Caco-2 (cell line): Measurements from ENCODE around the gene ORMDL3. TPM values are rescaled to one million over a fixed set of nuclear protein-coding genes. Genes with fewer than 3 reads are reported as not detected.

ENCODE experiments used
- BruUV-seq: library from RNA; stranded (reverse); fragments of 400-500 nt; replicated peaks from 2 replicates; lab custom pipeline; 2021; lab: Mats Ljungman, UMichigan
- CTCF ChIA-PET: fragments of 300-600 bp; sonication (Branson Sonifier 250); formaldehyde crosslinking; loops from one replicate; lab custom pipeline; 2022; ENCODE audit warnings: antibody characterized with exemption; lab: Charles Lee
- POLR2A ChIA-PET: fragments of 300-600 bp; sonication (Branson Sonifier 250); formaldehyde crosslinking; loops from one replicate; lab custom pipeline; 2022; ENCODE audit warnings: antibody characterized with exemption; lab: Charles Lee
- DNase-seq, 2 experiments: peaks; one replicate each; pipeline versions ENCODE4 v3.0.0 to v3.0.0-alpha.2; 2020 to 2022
- H3K27me3 ChIP-seq: replicated peaks from 2 replicates; pipeline ENCODE4 v1.6.0; 2011; ENCODE audit warnings: low read length; ENCODE audit not compliant: control insufficient read depth, insufficient read depth
- H3K36me3 ChIP-seq: 2 replicates; pipeline ENCODE4 v1.5.1; 2011; ENCODE audit warnings: low read length; ENCODE audit not compliant: control insufficient read depth, insufficient read depth
- H3K4me1 ChIP-seq: fragments of 250-450 bp; sonication (Bioruptor Pico); 2 replicates; pipeline ENCODE4 v1.5.1; 2020; ENCODE audit warnings: mild to moderate bottlenecking
- H3K4me3 ChIP-seq: 2 replicates; pipeline ENCODE4 v1.5.1; 2011; ENCODE audit warnings: low read depth, mild to moderate bottlenecking, control low read depth, low read length
- H3K9me3 ChIP-seq: fragments of 250-450 bp; sonication (Bioruptor Pico); 2 replicates; pipeline ENCODE4 v1.5.1; 2020; ENCODE audit warnings: mild to moderate bottlenecking, moderate library complexity
- H3K27ac Mint-ChIP-seq: one replicate; pipeline ENCODE4 v1.8.0; 2022; ENCODE audit warnings: mixed read lengths; ENCODE audit not compliant: unreplicated experiment
- H3K27me3 Mint-ChIP-seq: one replicate; pipeline ENCODE4 v1.8.0; 2022; ENCODE audit warnings: mixed read lengths; ENCODE audit not compliant: insufficient read depth, unreplicated experiment
- H3K36me3 Mint-ChIP-seq: one replicate; pipeline ENCODE4 v1.8.0; 2022; ENCODE audit warnings: mild to moderate bottlenecking, mixed read lengths; ENCODE audit not compliant: insufficient read depth, unreplicated experiment
- H3K4me1 Mint-ChIP-seq: one replicate; pipeline ENCODE4 v1.8.0; 2022; ENCODE audit warnings: low read depth, mixed read lengths; ENCODE audit not compliant: unreplicated experiment
- H3K4me3 Mint-ChIP-seq: one replicate; pipeline ENCODE4 v1.8.0; 2022; ENCODE audit warnings: mild to moderate bottlenecking, moderate library complexity, mixed read lengths; ENCODE audit not compliant: unreplicated experiment
- H3K9me3 Mint-ChIP-seq: one replicate; pipeline ENCODE4 v1.8.0; 2022; ENCODE audit warnings: mixed read lengths; ENCODE audit not compliant: unreplicated experiment
- intact Hi-C: fragments of 100-400 bp; cut with micrococcal nuclease; formaldehyde crosslinking; loops from one replicate; pipeline ENCODE4 v1.10.0; 2022; ENCODE audit not compliant: unreplicated experiment
- total RNA-seq: library from RNA; stranded (reverse); gene quantifications from 2 replicates; pipeline ENCODE4 v1.2.3, GENCODE V29; 2022
- TF ChIP-seq, protein P1 (sequence below), 2 experiments: fragments of 200-600 bp in 1 of 2; IDR thresholded peaks; 1 replicate in 1 of 2; 2 replicates in 1 of 2; pipeline versions ENCODE4 v1.5.1 to v1.8.0; 2011 to 2022; ENCODE audit warnings: antibody characterized with exemption in 1 of 2, control low read depth in 1 of 2, inconsistent platforms in 1 of 2, low read depth in 1 of 2, low read length in 1 of 2, mild to moderate bottlenecking in 1 of 2, moderate library complexity in 1 of 2; ENCODE audit not compliant: insufficient read depth in 1 of 2, severe bottlenecking in 1 of 2, unreplicated experiment in 1 of 2

The ORMDL3 gene
- total RNA-seq, 1 experiment from 2014 or later: 75.2 TPM

DNA sequence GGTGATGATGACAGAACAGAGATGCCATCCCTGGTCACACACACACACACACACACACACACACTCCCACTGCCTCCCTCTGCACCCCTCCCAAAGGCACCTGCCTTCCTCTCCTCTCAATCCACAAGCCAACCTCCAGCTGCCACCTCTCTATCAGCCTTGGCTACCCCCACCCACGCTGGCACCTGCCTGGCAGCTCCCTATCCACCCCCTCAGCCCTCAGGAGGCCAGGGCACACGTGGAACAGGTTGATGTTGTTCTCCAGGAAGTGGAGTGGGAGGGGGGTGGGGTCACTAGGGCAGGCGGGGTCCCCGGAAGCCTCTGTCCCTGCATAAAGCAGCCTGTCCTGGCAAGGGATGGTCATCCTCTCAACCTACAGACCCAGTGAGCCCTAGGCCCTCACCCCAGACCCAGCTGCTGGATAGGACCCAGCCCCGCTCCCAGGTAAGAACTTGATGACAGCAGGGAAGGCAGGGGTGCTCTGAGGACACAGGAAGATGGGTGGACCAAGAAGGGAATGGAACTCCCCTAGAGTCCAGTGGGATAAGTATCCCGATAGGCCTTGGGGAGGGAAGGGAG is 35.3 kb upstream of the ORMDL3 start, which contains the start of gene GSDMA:
Gene GSDMA (plus strand): TSS at position 363 of the 579 bp plus-strand sequence. CDS start 2,684 bp downstream, outside the sequence.
- H3K36me3 ChIP-seq: no peaks in the 10 kb centered on the region
- no peak within 1 kb of the TSS for H3K4me3 Mint-ChIP-seq
- H3K4me1 ChIP-seq: peaks cover 25% of the 10 kb centered on the region
- no peaks in the 10 kb centered on the region for H3K27me3 ChIP-seq
- peaks cover 25% of the 10 kb centered on the region for H3K4me1 Mint-ChIP-seq
- no peaks in the 10 kb centered on the region for H3K9me3 ChIP-seq
- no peaks in the 10 kb centered on the region for H3K9me3 Mint-ChIP-seq
- no peaks in the 10 kb centered on the region for H3K27me3 Mint-ChIP-seq
- no peak within 1 kb of the TSS for H3K4me3 ChIP-seq
- no peak within 1 kb of the TSS for H3K27ac Mint-ChIP-seq
- intact Hi-C loops: no loop called here
- no peak for DNase-seq
- no peaks in the 10 kb centered on the region for H3K36me3 Mint-ChIP-seq
- POLR2A ChIA-PET: no interaction called here
- TF ChIP-seq, protein P1, sequence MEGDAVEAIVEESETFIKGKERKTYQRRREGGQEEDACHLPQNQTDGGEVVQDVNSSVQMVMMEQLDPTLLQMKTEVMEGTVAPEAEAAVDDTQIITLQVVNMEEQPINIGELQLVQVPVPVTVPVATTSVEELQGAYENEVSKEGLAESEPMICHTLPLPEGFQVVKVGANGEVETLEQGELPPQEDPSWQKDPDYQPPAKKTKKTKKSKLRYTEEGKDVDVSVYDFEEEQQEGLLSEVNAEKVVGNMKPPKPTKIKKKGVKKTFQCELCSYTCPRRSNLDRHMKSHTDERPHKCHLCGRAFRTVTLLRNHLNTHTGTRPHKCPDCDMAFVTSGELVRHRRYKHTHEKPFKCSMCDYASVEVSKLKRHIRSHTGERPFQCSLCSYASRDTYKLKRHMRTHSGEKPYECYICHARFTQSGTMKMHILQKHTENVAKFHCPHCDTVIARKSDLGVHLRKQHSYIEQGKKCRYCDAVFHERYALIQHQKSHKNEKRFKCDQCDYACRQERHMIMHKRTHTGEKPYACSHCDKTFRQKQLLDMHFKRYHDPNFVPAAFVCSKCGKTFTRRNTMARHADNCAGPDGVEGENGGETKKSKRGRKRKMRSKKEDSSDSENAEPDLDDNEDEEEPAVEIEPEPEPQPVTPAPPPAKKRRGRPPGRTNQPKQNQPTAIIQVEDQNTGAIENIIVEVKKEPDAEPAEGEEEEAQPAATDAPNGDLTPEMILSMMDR (IDR thresholded peaks at IDR 0.05; ENCODE audit: insufficient read depth in 1 of 2, low read depth in 1 of 2, low read length in 1 of 2, severe bottlenecking in 1 of 2, unreplicated experiment in 1 of 2): no peak
- CTCF ChIA-PET: no interaction called here
- no TSS peak for BruUV-seq

- CTCF ChIA-PET: interaction anchor here (0.5 to 0.8 kb wide), 3 partner anchors 20 to 164 kb away, joined by 3 to 4 read pairs (median 4); partner anchors contain the start of genes GSDMB and PSMD3
Observed at GRCh38 chr17:39960524-39961041, 33.2 kb upstream of the ORMDL3 start.

GRCh38 chr17:39955726-39956225 is 28.4 kb upstream of the ORMDL3 start:
- H3K4me1 Mint-ChIP-seq: peaks cover 25% of the 10 kb centered on the region
- ChIA-PET CTCF (no interaction called here), POLR2A (no interaction called here)
- no peaks in the 10 kb centered on the region for H3K27me3 Mint-ChIP-seq
- no peaks in the 10 kb centered on the region for H3K36me3 ChIP-seq
- H3K9me3 ChIP-seq: no peaks in the 10 kb centered on the region
- no TSS peak for BruUV-seq
- DNase-seq: no peak
- H3K9me3 Mint-ChIP-seq: no peaks in the 10 kb centered on the region
- no peak overlapping the region for H3K4me3 Mint-ChIP-seq
- no peak overlapping the region for H3K27ac Mint-ChIP-seq
- peaks cover 21% of the 10 kb centered on the region for H3K4me1 ChIP-seq
- H3K36me3 Mint-ChIP-seq: no peaks in the 10 kb centered on the region
- no peak overlapping the region for H3K4me3 ChIP-seq
- no peaks in the 10 kb centered on the region for H3K27me3 ChIP-seq
- TF ChIP-seq, protein P1 (IDR thresholded peaks at IDR 0.05; ENCODE audit: insufficient read depth in 1 of 2, low read depth in 1 of 2, low read length in 1 of 2, severe bottlenecking in 1 of 2, unreplicated experiment in 1 of 2): no peak
- intact Hi-C loops: no loop called here

More at GRCh38 chr17:39960524-39961041, 33.2 kb upstream of the ORMDL3 start:
- no peak overlapping the region for H3K4me3 ChIP-seq
- POLR2A ChIA-PET: no interaction called here
- intact Hi-C loops: no loop called here
- no TSS peak for BruUV-seq
- H3K4me1 ChIP-seq: peaks cover 25% of the 10 kb centered on the region
- DNase-seq: peak; percentile 60 to 61
- no peaks in the 10 kb centered on the region for H3K27me3 ChIP-seq
- H3K9me3 ChIP-seq: no peaks in the 10 kb centered on the region
- TF ChIP-seq, protein P1 (IDR thresholded peaks at IDR 0.05; ENCODE audit: insufficient read depth in 1 of 2, low read depth in 1 of 2, low read length in 1 of 2, severe bottlenecking in 1 of 2, unreplicated experiment in 1 of 2): no peak
- no peaks in the 10 kb centered on the region for H3K36me3 Mint-ChIP-seq
- H3K4me1 Mint-ChIP-seq: peaks cover 25% of the 10 kb centered on the region
- H3K9me3 Mint-ChIP-seq: no peaks in the 10 kb centered on the region
- H3K27me3 Mint-ChIP-seq: no peaks in the 10 kb centered on the region
- H3K4me3 Mint-ChIP-seq: peak overlapping the region; percentile 21
- H3K27ac Mint-ChIP-seq: peak overlapping the region; percentile 84
- H3K36me3 ChIP-seq: no peaks in the 10 kb centered on the region
